Osteoblast (primary cell): ENCODE results near the gene AATF. TPM values are rescaled to one million over a fixed set of nuclear protein-coding genes. Genes with fewer than 3 reads are reported as not detected.
A peak's percentile ranks its signal among the peaks of the same experiment; 100 is the strongest.

Experiments
- DNase-seq: peaks from one replicate; pipeline ENCODE4 v3.0.0; 2011; ENCODE audit warnings: low spot score, mixed read lengths; ENCODE audit not compliant: insufficient read length; ENCODE audit errors: missing footprints
- H2AFZ ChIP-seq: 2 replicates; pipeline ENCODE4 v1.6.0; 2011; ENCODE audit warnings: mild to moderate bottlenecking, low read length
- H3K27ac ChIP-seq: 2 replicates; pipeline ENCODE4 v1.5.1; 2011; ENCODE audit warnings: mild to moderate bottlenecking, low read depth, low read length, moderate library complexity
- H3K27me3 ChIP-seq: 2 replicates; pipeline ENCODE4 v1.6.0; 2012; ENCODE audit warnings: mild to moderate bottlenecking, control low read depth, inconsistent platforms, low read length, moderate library complexity; ENCODE audit not compliant: insufficient read depth
- H3K36me3 ChIP-seq: 2 replicates; pipeline ENCODE4 v1.5.1; 2011; ENCODE audit warnings: mild to moderate bottlenecking, low read length, control low read depth, moderate library complexity; ENCODE audit not compliant: insufficient read depth
- H3K4me1 ChIP-seq: 2 replicates; pipeline ENCODE4 v1.5.1; 2011; ENCODE audit warnings: mild to moderate bottlenecking, low read length, control low read depth, moderate library complexity; ENCODE audit not compliant: insufficient read depth
- H3K4me2 ChIP-seq: 2 replicates; pipeline ENCODE4 v1.6.0; 2011; ENCODE audit warnings: mild to moderate bottlenecking, low read length; ENCODE audit not compliant: insufficient read depth
- H3K4me3 ChIP-seq: fragments of 200-600 bp; sonication (generic); 3 replicates; pipeline ENCODE4 v1.5.1; 2012; ENCODE audit warnings: mild to moderate bottlenecking, low read length, inconsistent platforms; ENCODE audit not compliant: insufficient read depth
- H3K79me2 ChIP-seq: 2 replicates; pipeline ENCODE4 v1.6.0; 2012; ENCODE audit warnings: mild to moderate bottlenecking, low read length, control low read depth, inconsistent platforms; ENCODE audit not compliant: insufficient read depth
- H3K9me3 ChIP-seq: 2 replicates; pipeline ENCODE4 v1.5.1; 2011; ENCODE audit warnings: low read depth, low read length, control low read depth
- H4K20me1 ChIP-seq: 2 replicates; pipeline ENCODE4 v1.6.0; 2012; ENCODE audit warnings: mild to moderate bottlenecking, low read length, control low read depth; ENCODE audit not compliant: insufficient read depth
- total RNA-seq: library from RNA; depleted of rRNA; stranded (reverse); fragments of >200 nt; gene quantifications from 2 replicates; pipeline ENCODE4 v1.2.3, GENCODE V29; 2012
- TF ChIP-seq, protein P1 (sequence below): IDR thresholded peaks from 2 replicates; pipeline ENCODE4 v1.5.1; 2011; ENCODE audit warnings: mild to moderate bottlenecking, low read depth, low read length, moderate library complexity; ENCODE audit errors: extremely low read depth

The AATF gene, protein sequence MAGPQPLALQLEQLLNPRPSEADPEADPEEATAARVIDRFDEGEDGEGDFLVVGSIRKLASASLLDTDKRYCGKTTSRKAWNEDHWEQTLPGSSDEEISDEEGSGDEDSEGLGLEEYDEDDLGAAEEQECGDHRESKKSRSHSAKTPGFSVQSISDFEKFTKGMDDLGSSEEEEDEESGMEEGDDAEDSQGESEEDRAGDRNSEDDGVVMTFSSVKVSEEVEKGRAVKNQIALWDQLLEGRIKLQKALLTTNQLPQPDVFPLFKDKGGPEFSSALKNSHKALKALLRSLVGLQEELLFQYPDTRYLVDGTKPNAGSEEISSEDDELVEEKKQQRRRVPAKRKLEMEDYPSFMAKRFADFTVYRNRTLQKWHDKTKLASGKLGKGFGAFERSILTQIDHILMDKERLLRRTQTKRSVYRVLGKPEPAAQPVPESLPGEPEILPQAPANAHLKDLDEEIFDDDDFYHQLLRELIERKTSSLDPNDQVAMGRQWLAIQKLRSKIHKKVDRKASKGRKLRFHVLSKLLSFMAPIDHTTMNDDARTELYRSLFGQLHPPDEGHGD
- 22.4 and 24.2 TPM in 2 replicates for total RNA-seq

DNA sequence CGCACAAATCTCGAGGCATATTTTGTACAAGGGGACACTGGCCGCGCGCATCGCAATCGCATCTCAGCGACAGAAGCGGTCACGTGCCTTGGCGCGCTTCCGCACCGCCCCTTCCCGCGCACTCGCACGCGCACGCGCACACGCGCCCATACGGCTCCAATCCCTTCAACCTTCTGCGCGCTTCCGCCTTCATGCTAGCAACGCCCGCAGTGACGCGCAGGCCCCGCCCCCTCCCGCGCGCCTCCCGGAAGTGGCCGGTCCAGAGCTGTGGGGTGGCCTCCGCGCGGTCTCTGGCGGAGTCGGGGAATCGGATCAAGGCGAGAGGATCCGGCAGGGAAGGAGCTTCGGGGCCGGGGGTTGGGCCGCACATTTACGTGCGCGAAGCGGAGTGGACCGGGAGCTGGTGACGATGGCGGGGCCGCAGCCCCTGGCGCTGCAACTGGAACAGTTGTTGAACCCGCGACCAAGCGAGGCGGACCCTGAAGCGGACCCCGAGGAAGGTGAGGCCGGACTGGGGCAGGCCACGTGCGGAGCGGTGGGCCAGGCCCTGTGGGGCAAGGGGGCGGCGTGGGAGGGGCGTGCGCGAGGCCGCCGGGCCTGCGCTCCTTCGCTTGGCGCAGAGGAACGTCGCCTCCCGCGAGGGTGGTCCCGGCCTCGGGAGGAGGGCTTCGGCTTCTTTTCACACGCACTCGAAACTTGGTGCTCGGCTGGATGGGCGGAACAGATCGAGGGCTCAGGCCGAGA is at the start of gene AATF:
Gene AATF, plus strand, starts transcription at position 238 of the 744 bp plus-strand sequence. Its CDS starts 172 bp downstream, at position 410.
- Histone ChIP-seq H2AFZ (peak within 1 kb of the TSS; percentile 88), H3K4me3 (peak within 1 kb of the TSS; percentile 93), H3K27me3 (peaks cover 43% of the 10 kb centered on the region), H3K9me3 (no peaks in the 10 kb centered on the region), H3K36me3 (peaks cover 25% of the 10 kb centered on the region), H3K79me2 (peaks cover 40% of the 10 kb centered on the region), H4K20me1 (peaks cover 12% of the 10 kb centered on the region), H3K4me1 (peaks cover 15% of the 10 kb centered on the region), H3K27ac (peak within 1 kb of the TSS; percentile 81), H3K4me2 (peak within 1 kb of the TSS; percentile 98)
- TF ChIP-seq, protein P1, sequence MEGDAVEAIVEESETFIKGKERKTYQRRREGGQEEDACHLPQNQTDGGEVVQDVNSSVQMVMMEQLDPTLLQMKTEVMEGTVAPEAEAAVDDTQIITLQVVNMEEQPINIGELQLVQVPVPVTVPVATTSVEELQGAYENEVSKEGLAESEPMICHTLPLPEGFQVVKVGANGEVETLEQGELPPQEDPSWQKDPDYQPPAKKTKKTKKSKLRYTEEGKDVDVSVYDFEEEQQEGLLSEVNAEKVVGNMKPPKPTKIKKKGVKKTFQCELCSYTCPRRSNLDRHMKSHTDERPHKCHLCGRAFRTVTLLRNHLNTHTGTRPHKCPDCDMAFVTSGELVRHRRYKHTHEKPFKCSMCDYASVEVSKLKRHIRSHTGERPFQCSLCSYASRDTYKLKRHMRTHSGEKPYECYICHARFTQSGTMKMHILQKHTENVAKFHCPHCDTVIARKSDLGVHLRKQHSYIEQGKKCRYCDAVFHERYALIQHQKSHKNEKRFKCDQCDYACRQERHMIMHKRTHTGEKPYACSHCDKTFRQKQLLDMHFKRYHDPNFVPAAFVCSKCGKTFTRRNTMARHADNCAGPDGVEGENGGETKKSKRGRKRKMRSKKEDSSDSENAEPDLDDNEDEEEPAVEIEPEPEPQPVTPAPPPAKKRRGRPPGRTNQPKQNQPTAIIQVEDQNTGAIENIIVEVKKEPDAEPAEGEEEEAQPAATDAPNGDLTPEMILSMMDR = no peak
- peak; percentile 99 for DNase-seq

DNA sequence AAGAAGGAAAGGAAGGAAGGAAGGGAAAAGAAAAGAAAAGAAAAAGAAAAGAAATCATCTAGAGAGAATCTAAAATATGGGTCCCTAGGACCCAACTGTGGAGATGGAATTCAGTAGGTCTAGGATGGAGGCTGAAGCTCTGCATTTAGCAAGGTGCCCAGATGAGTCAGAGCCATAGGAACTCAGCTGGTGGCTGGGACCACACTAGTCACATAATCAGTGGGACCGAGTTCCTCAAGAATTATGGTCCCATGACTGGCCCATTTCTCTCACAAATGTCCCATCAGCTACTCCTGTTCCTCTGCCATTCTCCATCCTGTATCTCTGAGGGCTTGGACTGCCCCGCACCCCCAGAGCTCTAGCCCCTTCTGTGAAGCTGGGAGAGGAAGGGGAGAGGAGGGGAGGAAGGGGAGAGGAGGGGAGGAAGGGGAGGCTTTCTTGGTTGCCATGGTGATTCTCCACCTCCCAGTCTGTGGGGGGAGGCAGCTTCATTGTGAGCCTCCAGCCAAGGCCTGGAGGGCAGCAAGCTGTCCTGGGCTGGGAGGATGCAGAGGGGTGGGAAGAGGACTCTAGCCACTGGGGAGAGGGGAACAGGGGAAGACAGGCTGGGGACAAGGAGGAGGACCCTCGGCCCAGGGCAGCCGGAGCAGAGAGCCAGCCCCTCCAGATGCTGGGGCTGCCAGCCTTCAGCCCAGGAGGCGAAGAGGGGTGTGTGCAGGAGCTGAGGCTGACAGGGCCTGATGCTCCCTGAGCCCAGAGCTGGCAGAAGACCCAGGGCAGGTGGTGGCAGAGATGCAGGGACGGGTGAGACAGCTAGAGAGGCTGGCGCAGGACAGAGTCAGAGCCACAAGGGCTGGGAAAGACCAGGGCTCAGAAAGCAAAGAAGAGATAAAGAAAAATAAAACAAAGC is 49.2 kb upstream of the AATF start:
- DNase-seq = no peak
- no peaks in the 10 kb centered on the region for H3K27me3 ChIP-seq
- H3K4me2 ChIP-seq = no peak overlapping the region
- no peak overlapping the region for H3K4me3 ChIP-seq
- no peaks in the 10 kb centered on the region for H3K4me1 ChIP-seq
- H3K9me3 ChIP-seq = no peaks in the 10 kb centered on the region
- H4K20me1 ChIP-seq = no peaks in the 10 kb centered on the region
- H3K79me2 ChIP-seq = no peaks in the 10 kb centered on the region
- no peaks in the 10 kb centered on the region for H3K36me3 ChIP-seq
- H2AFZ ChIP-seq = no peak overlapping the region
- TF ChIP-seq, protein P1 = no peak
- H3K27ac ChIP-seq = no peak overlapping the region

DNA sequence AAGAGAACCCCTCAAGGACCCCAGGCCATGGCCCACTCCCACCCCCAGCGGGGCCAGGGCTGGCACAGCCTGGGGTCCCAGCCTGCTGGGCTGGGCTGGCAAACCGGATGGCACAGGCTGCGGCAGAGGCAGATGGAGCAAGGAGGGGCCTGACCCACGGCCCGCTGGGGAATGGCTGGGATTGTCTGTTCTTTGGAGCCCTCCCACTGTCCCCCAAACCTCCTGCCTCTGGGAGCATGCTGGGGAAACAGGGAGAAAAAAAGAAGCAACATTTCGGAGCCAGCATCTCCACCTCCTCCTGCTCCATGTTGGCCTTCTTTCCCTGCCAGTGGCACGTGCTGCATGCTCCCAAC is 48.6 kb upstream of the AATF start:
- Histone ChIP-seq H2AFZ (no peak overlapping the region), H3K4me2 (no peak overlapping the region), H3K27ac (no peak overlapping the region), H3K27me3 (no peaks in the 10 kb centered on the region), H4K20me1 (no peaks in the 10 kb centered on the region), H3K36me3 (no peaks in the 10 kb centered on the region), H3K79me2 (no peaks in the 10 kb centered on the region), H3K4me1 (no peaks in the 10 kb centered on the region), H3K4me3 (no peak overlapping the region), H3K9me3 (no peaks in the 10 kb centered on the region)
- DNase-seq = no peak
- TF ChIP-seq, protein P1 = no peak
